ENCODE measurements around the gene ANKRD55.

- TF ChIP-seq FOXM1 (IDR thresholded peaks at IDR 0.05; ENCODE audit: borderline replicate concordance) (no peak), SP1 (IDR thresholded peaks at IDR 0.05) (no peak), SUZ12 (IDR thresholded peaks at IDR 0.05) (no peak)
These were observed 163.4 kb downstream of the ANKRD55 start for GRCh38 chr5:56069652-56070226.

Measured in HEK293T (cell line).